Ovary (tissue), 3 donors: Measurements from ENCODE around the gene PRSS1.

Experiments used
- EP300 ChIP-seq: sonication (generic); formaldehyde crosslinking; IDR thresholded peaks from one replicate; pipeline ENCODE4 v1.6.1; 2017; ENCODE audit warnings: antibody characterized with exemption
- TF ChIP-seq, protein P1 (sequence below), 3 donors: fragments of 450-650 bp in 2 of 3; fragments of 200-600 bp in 1 of 3; IDR thresholded peaks; one replicate each; pipeline versions ENCODE4 v1.5.1 to v1.8.0; 2016 to 2022; ENCODE audit warnings: antibody characterized with exemption in 3 of 3, mild to moderate bottlenecking in 1 of 3
- donor health status: DM: no; HTN: no; CAD: no.

DNA sequence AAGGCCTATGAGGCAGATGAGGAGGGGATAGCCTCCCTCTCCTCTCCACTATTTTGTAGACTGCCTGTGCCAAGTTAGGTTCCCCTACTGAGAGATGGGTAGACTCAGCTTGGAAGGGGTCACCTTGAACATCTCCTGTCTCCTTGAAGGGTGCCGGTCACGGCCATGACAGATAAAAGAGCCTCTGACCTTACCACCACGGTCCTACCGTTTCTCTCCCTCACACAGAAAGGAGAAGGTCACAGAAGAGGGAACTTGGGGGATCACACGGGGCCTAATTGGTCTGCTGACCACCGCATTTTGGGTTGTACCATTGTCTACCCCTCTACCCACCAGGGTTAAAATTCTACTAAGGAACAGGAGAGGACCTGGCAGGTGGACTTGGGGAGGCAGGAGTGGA, 38.5 kb downstream of the PRSS1 start:
- TF ChIP-seq, protein P1, sequence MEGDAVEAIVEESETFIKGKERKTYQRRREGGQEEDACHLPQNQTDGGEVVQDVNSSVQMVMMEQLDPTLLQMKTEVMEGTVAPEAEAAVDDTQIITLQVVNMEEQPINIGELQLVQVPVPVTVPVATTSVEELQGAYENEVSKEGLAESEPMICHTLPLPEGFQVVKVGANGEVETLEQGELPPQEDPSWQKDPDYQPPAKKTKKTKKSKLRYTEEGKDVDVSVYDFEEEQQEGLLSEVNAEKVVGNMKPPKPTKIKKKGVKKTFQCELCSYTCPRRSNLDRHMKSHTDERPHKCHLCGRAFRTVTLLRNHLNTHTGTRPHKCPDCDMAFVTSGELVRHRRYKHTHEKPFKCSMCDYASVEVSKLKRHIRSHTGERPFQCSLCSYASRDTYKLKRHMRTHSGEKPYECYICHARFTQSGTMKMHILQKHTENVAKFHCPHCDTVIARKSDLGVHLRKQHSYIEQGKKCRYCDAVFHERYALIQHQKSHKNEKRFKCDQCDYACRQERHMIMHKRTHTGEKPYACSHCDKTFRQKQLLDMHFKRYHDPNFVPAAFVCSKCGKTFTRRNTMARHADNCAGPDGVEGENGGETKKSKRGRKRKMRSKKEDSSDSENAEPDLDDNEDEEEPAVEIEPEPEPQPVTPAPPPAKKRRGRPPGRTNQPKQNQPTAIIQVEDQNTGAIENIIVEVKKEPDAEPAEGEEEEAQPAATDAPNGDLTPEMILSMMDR (IDR thresholded peaks at IDR 0.05) = no peak
- no peak for TF ChIP-seq EP300
